ENCODE results near the gene ROBO2.

- TF ChIP-seq CTCF (IDR thresholded peaks at IDR 0.05; ENCODE audit: poor library complexity) (no peak), EZH2phosphoT487 (IDR thresholded peaks at IDR 0.05; ENCODE audit: low read depth, severe bottlenecking, unreplicated experiment) (no peak), EZH2 (IDR thresholded peaks at IDR 0.05; ENCODE audit: borderline replicate concordance) (no peak)
These were observed 620.8 kb downstream of the ROBO2 start for GRCh38 chr3:77660718-77661117.

All from hepatocyte (in vitro differentiated cells).